ENCODE results near the gene LATS2.
"Not testable (repeated sequence)": the region's sequence is repeated elsewhere in the genome, so short reads cannot be mapped to it uniquely, and the experiment has no call there.

LATS2 gene

DNA sequence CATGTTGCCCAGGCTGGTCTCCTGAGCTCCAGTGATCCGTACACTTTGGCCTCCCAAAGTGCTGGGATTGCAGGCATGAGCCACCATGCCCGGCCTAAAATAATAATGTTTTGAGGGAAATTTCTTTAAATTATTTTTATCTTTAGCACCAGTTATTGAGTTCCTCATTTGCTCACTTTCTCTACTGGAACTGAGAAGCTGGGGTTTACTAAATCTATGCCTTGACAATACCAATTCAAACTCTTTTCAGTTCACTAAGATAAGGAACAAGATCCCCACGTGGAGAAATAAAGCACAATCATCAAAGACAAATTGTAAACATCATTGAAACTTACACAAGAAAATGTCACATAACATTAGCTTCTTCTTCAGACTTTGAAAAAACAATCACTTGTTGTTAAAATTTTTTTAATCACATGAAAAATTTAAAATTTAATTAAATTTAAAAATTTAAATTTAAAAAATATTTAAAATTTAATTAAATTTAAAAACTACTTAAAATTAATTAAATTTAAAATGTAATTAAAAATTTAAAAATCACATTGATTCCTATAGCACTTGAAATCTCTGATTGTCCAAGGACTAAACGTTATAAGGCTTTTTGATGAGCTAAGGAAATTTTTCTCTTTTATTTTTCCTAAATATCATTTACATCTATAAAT lies 133.7 kb downstream of the LATS2 start:
- TF ChIP-seq, protein P1, sequence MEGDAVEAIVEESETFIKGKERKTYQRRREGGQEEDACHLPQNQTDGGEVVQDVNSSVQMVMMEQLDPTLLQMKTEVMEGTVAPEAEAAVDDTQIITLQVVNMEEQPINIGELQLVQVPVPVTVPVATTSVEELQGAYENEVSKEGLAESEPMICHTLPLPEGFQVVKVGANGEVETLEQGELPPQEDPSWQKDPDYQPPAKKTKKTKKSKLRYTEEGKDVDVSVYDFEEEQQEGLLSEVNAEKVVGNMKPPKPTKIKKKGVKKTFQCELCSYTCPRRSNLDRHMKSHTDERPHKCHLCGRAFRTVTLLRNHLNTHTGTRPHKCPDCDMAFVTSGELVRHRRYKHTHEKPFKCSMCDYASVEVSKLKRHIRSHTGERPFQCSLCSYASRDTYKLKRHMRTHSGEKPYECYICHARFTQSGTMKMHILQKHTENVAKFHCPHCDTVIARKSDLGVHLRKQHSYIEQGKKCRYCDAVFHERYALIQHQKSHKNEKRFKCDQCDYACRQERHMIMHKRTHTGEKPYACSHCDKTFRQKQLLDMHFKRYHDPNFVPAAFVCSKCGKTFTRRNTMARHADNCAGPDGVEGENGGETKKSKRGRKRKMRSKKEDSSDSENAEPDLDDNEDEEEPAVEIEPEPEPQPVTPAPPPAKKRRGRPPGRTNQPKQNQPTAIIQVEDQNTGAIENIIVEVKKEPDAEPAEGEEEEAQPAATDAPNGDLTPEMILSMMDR (IDR thresholded peaks at IDR 0.05; ENCODE audit: low read depth, low read length) = no peak
- TF ChIP-seq, protein P2, sequence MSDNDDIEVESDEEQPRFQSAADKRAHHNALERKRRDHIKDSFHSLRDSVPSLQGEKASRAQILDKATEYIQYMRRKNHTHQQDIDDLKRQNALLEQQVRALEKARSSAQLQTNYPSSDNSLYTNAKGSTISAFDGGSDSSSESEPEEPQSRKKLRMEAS (IDR thresholded peaks at IDR 0.05; ENCODE audit: low read depth, low read length) = no peak
- no peak for TF ChIP-seq POLR2A (IDR thresholded peaks at IDR 0.05; ENCODE audit: extremely low read depth, insufficient read length)
- no peak for TF ChIP-seq MYC (IDR thresholded peaks at IDR 0.05; ENCODE audit: low read depth, low read length)
- H3K4me3 ChIP-seq (ENCODE audit: low read depth, low read length) = no peak overlapping the region
- DNase-seq (ENCODE audit: low read depth) = no peak

DNA sequence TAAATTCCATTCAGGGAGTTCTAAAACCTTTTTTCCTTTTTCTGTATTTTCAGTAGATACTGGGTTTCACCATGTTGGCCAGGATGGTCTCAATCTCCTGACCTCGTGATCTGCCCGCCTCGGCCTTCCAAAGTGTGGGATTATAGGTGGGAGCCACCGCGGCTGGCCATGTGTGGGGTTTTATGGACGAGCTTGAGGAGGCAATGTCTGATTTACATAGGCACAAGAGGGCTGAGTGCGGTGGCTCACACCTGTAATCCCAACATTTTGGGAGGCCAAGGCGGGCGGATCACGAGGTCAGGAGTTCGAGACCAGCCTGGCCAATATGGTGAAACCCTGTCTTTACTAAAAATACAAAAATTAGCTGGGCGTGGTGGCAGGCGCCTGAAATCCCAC lies 136.0 kb downstream of the LATS2 start:
- not testable (repeated sequence) for H3K4me3 ChIP-seq (ENCODE audit: low read depth, low read length); DNase-seq (ENCODE audit: low read depth)

DNA sequence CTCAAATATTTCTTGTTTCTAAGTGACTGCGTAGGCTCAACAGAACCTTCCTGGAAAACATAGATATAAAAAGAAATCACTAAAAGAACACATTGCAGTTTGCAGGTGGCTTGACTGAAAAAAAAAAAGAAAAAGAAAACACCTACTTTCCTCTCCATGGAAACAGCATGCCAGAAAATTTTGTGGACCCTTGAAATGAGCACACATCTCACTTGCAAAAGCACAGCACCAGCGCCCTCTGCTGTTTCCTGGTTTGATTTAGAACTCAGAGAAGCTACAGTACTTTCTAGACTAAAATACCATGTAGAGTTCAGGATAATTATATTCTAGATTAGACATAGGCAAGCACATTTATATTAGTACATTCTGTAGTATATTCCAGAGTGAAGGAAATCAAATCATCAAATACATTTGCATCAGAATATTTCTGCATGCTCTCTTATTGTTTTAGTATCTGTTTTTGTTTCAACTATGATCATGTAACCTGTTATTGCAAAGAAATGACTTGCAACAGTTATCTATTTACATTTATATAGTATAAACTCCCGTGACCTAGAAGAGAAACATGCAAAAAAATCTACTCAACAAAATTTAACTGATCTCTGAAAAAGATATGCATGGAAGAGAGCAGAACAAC lies 136.5 kb downstream of the LATS2 start:
- no peak overlapping the region for H3K4me3 ChIP-seq (ENCODE audit: low read depth, low read length)
- DNase-seq (ENCODE audit: low read depth) = peak; percentile 90
- TF ChIP-seq POLR2A (IDR thresholded peaks at IDR 0.05; ENCODE audit: extremely low read depth, insufficient read length) = no peak
- TF ChIP-seq, protein P1 (IDR thresholded peaks at IDR 0.05; ENCODE audit: low read depth, low read length) = peak; percentile 80
- TF ChIP-seq, protein P2 (IDR thresholded peaks at IDR 0.05; ENCODE audit: low read depth, low read length) = peak; percentile 78
- peak; percentile 81 for TF ChIP-seq MYC (IDR thresholded peaks at IDR 0.05; ENCODE audit: low read depth, low read length)

DNA sequence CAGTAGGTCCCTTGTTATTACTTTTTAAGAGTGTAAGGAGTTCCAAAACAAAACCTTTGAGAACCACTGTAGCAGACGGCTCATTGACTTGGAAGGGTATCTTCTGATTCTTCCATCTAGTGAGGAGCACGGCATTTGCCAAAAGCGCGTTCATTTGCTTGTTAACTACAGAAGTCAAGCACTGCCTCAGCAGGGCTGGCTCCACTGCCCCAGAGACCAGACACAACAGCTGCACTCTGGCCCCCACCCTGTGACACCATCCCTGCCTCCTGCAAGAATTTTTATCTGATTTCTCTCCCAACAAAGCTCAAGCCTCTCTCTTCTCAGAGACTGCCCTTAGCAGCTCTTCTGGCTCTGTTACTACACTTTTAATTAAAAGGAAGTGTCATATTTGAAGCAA lies 138.1 kb downstream of the LATS2 start:
- DNase-seq (ENCODE audit: low read depth) = no peak

More for the DNA sequence above, 138.1 kb downstream of the LATS2 start:
- TF ChIP-seq, protein P1 (IDR thresholded peaks at IDR 0.05; ENCODE audit: low read depth, low read length) = no peak
- TF ChIP-seq, protein P2 (IDR thresholded peaks at IDR 0.05; ENCODE audit: low read depth, low read length) = no peak
- TF ChIP-seq MYC (IDR thresholded peaks at IDR 0.05; ENCODE audit: low read depth, low read length) (no peak), POLR2A (IDR thresholded peaks at IDR 0.05; ENCODE audit: extremely low read depth, insufficient read length) (no peak)
- H3K4me3 ChIP-seq (ENCODE audit: low read depth, low read length) = no peak overlapping the region
